Mammary epithelial cell (primary cell): ENCODE measurements around the gene RANBP9.

Source experiments
- EZH2 ChIP-seq: IDR thresholded peaks from 2 replicates; pipeline ENCODE4 v1.6.1; 2012; ENCODE audit warnings: low read length, inconsistent platforms, borderline replicate concordance
- TF ChIP-seq, protein P1 (sequence below), 2 donors: IDR thresholded peaks in 1 of 2; conservative IDR thresholded peaks in 1 of 2; 2 replicates each; pipeline ENCODE4 v1.5.1; 2011 to 2012; ENCODE audit warnings: inconsistent platforms in 2 of 2, low read length in 2 of 2, mild to moderate bottlenecking in 2 of 2, control low read depth in 1 of 2, low read depth in 1 of 2; ENCODE audit not compliant: insufficient read depth in 1 of 2; ENCODE audit errors: extremely low read depth in 1 of 2

DNA sequence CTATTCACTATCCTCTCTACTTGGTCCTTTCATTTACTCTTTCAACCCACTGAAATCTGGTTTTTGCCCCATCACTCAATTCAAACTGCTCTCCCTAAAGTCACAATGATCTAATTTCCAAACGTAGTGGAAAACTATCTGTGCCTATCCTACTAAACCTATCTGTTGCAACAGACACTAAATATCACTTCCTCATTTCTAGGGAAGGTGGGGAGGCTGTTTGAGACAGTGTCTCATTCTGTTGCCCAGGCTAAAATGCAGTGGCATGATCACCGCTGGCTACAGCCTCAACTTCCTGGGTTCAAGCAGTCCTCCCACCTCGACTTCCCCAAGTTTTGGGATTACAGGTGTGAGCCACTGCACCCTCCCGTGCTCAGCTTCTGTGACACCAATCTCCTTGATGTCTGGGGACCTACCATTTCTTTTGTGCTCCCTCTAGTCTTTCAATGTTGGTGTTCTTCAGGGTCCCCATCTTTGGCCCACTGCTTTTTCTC lies 8.8 kb downstream of the RANBP9 start:
- TF ChIP-seq, protein P1, sequence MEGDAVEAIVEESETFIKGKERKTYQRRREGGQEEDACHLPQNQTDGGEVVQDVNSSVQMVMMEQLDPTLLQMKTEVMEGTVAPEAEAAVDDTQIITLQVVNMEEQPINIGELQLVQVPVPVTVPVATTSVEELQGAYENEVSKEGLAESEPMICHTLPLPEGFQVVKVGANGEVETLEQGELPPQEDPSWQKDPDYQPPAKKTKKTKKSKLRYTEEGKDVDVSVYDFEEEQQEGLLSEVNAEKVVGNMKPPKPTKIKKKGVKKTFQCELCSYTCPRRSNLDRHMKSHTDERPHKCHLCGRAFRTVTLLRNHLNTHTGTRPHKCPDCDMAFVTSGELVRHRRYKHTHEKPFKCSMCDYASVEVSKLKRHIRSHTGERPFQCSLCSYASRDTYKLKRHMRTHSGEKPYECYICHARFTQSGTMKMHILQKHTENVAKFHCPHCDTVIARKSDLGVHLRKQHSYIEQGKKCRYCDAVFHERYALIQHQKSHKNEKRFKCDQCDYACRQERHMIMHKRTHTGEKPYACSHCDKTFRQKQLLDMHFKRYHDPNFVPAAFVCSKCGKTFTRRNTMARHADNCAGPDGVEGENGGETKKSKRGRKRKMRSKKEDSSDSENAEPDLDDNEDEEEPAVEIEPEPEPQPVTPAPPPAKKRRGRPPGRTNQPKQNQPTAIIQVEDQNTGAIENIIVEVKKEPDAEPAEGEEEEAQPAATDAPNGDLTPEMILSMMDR (conservative IDR thresholded peaks at IDR 0.05 in 1 of 2, IDR thresholded peaks at IDR 0.05 in 1 of 2; ENCODE audit: extremely low read depth in 1 of 2, insufficient read depth in 1 of 2, low read depth in 1 of 2, low read length in 2 of 2): no peak
- TF ChIP-seq EZH2: no peak
